Thyroid gland (tissue), 4 donors: Measurements from ENCODE around the gene PRM1.

Experiments
- POLR2A ChIP-seq, 2 donors: fragments of 450-650 bp; IDR thresholded peaks; one replicate each; pipeline ENCODE4 v1.6.1; 2017; ENCODE audit warnings: antibody characterized with exemption in 2 of 2, mild to moderate bottlenecking in 2 of 2, moderate library complexity in 1 of 2
- TF ChIP-seq, protein P1 (sequence below), 6 experiments: fragments of 200-600 bp in 3 of 6; fragments of 450-650 bp in 3 of 6; sonication (generic) in 3 of 6; IDR thresholded peaks; one replicate each; pipeline ENCODE4 v1.5.1; 2016 to 2019; ENCODE audit warnings: antibody characterized with exemption in 6 of 6, mild to moderate bottlenecking in 2 of 6, inconsistent platforms in 1 of 6, moderate library complexity in 1 of 6

DNA sequence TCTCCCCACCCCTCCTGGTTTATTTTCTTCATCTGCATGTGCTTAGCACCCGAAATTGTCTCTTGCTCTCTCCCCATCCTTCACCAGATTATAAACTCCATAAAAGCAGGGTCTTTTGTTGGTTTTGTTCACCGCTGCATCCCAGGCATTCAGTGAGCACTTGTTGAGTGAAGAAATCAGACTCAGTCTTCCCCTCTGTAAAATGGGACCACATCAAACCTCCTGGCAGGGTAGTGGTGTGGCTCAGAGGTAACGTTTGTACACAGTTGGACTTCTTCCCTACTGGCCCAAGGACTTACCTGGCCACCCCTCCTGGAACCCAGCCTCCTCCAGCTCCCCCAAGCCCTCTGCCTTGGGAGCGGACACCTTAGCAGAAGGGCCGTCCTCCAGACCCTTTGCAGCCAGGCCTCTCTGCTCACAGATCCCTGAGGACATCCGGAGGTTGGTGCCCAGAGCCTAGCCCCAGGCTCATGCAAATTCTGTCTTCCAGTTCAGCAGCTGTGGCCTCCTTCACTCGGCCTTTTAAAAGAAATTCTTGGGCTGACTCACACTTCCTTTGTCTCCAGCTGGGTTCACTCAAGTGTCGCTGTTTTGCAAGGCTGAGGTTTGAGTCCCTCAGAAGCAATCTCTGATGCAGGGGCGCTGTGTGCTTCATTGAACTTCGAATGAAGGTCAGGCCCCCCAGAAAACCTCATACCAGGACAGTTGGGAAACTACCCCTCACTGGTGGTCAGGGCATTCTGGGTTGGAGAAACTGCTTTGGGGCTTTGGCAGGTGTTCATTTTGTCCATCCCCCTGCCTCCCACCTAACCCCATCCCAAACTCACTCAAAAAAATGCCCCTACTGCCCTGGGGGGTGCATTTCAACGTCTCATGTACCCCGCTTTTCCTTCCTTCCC, 47.3 kb upstream of the PRM1 start:
- TF ChIP-seq, protein P1, sequence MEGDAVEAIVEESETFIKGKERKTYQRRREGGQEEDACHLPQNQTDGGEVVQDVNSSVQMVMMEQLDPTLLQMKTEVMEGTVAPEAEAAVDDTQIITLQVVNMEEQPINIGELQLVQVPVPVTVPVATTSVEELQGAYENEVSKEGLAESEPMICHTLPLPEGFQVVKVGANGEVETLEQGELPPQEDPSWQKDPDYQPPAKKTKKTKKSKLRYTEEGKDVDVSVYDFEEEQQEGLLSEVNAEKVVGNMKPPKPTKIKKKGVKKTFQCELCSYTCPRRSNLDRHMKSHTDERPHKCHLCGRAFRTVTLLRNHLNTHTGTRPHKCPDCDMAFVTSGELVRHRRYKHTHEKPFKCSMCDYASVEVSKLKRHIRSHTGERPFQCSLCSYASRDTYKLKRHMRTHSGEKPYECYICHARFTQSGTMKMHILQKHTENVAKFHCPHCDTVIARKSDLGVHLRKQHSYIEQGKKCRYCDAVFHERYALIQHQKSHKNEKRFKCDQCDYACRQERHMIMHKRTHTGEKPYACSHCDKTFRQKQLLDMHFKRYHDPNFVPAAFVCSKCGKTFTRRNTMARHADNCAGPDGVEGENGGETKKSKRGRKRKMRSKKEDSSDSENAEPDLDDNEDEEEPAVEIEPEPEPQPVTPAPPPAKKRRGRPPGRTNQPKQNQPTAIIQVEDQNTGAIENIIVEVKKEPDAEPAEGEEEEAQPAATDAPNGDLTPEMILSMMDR (IDR thresholded peaks at IDR 0.05): no peak
- TF ChIP-seq POLR2A (IDR thresholded peaks at IDR 0.05): no peak
